CD4-positive, alpha-beta T cell treated with Interleukin-17A for 4 hours (primary cell): ENCODE results near the gene STRA8.

Experiments
- DNase-seq: peaks from one replicate; pipeline ENCODE4 v3.0.0-alpha.2; 2020; ENCODE audit warnings: mixed read lengths

The STRA8 gene

DNA sequence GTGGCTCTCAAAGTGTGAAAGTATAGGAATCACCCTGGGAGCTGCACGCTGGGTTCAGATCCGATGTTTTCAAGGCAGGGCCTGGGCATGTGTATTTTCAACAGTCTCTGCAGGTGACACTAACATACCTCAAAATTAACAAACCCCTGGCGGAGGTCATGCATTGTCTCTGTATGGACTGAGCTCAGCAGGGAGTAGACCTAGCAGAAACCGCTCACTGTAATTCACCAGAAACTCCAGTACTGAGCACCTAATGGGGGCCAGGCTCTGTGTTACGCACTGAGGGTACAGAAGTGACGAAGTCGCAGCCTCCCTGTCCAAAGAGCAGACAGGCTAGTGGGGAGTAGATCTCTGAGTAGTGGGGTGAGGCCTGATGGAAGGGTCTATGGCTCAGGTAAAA lies 5.6 kb downstream of the STRA8 start:
- DNase-seq, result no peak

DNA sequence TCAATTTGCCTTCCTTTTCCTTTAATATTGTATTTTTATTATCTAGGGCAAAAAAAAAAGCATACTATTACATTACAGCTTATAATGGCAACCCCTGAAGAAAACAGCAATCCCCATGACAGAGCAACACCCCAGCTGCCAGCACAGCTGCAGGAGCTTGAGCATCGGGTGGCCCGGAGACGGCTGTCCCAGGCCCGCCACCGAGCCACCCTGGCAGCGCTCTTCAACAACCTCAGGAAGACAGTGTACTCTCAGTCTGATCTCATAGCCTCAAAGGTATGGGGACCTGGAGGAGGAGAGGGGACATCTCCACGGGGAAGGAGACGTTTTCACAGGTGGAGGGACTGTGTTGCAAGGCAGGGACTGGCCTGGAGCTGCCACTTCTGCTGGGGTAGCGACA lies 6.8 kb downstream of the STRA8 start:
- DNase-seq, result no peak

DNA sequence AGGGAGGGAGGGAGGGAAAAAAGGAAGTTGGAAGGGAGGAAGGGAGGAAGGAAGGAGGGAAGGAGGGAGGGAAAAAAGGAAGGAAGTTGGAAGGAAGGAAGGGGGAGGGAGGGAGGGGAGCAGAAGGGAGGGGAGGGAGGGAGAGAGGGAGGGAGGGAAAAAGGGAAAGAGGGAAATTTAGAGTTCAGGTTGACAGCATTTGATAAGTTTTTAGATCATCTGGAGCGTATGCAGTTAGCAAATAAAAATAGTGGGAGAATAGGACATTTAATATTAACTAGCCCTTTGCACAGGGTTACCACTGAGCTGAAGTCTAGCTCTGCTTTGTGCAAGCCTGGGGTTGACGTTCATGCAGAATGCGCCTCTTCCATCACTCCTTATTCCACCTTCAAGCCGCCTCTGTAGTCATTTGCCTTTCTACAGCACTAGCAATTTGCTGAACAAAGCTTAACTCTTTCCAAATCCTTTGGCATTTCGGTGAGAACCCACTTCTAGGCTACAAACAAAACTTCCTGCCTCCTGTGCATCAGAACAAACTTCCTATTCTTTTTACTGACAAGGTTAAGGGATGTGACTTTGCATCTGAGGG lies 8.6 kb downstream of the STRA8 start:
- no peak for DNase-seq

DNA sequence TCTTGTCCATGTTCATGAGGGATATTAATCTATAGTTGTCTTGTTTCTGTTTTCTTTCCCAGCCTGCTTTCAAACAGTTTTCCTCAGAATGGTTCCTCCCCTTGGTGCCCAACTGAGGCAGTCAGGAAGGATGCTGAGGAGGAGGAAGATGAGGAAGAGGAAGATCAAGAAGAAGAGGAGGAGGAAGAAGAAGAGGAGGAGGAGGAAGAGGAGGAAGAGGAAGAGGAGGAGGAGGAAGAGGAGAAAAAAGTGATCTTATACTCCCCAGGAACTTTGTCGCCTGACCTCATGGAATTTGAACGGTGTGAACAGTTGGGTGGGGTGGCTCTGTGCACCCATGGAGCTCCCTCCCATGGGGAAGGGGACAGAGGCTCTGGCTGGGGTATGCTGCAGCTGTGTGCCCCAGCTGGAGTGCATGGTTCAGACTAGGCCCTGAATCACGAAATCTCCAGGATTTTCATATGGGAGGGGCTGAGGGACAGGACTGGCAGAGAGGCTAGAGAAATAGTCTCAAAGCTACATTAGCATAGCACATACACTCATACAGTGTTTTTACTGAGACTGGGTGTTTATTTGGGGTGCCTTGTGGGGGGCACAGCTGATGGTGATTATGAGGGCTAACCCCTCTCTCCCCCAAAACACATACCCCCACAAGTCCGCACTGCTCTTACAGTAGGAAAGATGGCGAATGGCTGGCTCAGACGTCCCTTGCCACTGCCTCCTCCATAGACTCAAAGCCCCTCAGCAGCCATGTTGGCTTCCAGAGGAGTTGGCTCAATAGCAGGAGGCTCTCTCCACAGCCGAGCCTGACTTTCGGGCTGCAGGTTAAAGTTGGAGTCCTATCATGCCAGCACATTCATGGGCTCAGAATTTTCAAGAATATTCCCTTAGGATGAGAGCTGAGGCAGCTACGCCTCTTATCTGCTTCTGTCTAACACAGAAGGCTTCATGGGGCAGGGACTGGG lies 11.9 kb downstream of the STRA8 start:
- no peak for DNase-seq

DNA sequence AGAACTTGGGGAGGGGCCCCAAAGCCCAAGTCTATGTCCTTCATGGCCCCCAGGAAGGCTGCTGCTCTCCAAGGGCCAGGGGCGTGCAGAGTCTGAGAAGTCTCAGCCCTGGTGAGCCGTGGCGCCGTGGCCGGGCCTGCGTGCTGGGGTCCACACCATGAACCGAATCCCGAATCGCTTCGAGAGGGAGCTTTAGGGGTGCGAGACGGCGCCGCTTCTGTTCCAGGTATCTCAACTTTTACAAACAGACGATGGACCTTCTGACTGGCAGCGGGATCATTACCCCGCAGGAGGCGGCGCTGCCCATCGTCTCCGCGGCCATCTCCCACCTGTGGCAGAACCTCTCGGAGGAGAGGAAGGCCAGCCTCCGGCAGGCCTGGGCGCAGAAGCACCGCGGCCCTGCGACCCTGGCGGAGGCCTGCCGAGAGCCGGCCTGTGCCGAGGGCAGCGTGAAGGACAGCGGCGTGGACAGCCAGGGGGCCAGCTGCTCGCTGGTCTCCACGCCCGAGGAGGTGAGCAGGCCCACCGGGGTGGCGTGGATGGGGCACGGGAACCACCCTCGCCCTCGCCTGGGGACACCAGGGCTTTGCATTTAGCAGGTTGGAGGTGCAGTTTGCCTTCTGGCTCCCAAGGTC lies 12.7 kb downstream of the STRA8 start:
- DNase-seq, result no peak

DNA sequence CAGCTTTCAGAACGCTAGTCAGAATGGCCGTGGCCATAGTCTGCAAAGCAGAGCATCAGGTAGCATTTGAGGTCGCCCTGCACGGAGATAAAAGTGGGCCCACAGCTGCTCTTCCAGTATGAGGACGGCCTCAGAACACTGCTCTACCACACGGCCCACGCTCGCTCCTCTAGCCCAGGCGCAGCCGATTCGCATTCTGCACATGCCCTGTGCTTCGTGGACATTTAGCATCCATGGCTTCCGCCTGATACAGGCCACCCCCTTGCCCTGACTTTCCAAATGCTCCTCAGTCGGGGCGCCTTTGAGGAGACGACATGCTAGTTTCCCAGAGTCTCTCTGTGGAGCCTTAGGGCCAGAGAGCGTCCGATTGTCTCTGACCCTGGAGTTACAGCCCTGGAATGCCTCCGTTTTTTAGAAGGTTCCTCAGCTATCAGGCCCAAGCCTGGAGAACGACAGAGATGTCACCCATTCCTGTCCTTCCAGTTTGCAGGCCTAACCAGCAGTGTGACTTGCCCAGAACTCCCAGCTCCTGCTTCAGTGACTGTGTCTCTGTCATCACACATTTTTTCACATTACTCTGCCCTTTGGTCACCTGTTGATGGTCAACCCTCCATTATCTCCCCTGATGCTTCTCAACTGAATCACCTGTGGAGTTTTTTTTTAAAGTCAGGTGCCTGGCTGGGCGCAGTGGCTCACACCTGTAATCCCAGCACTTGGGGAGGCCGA lies 14.3 kb downstream of the STRA8 start:
- DNase-seq, result no peak

DNA sequence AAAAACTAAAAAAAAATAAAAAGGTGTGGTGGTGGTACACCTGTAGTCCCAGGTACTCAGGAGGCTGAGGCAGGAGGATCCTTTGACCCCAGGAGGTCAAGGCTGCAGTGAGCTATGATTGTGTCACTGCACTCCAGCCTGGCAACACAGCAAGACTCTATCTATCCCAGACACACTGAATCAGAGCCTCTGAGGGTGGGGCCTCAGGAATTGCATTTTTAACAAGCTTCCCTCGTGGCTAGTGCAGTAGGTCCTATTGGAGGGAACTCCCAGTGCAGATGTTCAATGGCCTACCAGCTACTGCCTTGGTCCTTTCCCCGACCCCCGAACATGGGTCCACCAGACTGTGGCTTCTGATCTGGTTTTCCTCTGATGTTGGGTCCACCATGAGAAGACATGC lies 14.9 kb downstream of the STRA8 start:
- no peak for DNase-seq

DNA sequence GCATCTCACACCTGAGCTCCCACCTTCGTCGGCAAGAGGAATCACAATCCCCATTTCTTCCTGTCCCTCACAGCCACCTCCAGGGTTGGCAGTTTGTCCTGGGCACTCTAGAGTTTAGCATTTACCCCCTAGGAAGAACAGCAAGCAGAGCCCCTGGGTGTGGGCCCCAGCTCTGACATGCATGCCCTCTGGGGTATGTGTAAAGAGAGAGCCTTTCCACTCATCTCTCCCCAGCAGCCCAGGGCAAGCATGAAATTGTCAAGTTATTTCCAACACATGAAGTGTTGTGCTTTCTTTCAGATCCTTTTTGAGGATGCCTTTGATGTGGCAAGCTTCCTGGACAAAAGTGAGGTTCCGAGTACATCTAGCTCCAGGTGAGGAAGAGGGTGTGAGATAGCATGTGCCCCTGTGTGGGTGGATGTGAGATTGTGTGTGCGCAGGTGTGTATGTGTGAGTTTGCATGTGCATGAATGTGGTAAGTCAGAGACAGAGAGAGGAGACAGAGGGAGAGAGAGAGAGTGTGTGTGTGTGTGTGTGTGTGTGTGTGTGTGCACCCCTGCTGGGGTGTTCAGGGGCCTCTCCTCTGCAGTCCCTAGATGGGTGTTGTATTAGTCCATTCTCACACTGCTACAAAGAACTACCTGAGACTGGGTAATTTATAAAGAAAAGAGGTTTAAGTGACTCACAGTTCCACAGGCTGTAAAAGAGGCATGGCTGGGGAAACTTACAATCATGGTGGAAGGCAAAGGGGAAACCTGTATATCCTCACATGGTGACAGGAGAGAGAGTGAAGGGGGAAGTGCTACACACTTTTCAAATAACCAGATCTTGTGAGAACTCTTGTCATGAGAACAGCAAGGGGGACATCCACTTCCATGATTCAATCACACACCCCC lies 18.1 kb downstream of the STRA8 start:
- DNase-seq, result no peak

DNA sequence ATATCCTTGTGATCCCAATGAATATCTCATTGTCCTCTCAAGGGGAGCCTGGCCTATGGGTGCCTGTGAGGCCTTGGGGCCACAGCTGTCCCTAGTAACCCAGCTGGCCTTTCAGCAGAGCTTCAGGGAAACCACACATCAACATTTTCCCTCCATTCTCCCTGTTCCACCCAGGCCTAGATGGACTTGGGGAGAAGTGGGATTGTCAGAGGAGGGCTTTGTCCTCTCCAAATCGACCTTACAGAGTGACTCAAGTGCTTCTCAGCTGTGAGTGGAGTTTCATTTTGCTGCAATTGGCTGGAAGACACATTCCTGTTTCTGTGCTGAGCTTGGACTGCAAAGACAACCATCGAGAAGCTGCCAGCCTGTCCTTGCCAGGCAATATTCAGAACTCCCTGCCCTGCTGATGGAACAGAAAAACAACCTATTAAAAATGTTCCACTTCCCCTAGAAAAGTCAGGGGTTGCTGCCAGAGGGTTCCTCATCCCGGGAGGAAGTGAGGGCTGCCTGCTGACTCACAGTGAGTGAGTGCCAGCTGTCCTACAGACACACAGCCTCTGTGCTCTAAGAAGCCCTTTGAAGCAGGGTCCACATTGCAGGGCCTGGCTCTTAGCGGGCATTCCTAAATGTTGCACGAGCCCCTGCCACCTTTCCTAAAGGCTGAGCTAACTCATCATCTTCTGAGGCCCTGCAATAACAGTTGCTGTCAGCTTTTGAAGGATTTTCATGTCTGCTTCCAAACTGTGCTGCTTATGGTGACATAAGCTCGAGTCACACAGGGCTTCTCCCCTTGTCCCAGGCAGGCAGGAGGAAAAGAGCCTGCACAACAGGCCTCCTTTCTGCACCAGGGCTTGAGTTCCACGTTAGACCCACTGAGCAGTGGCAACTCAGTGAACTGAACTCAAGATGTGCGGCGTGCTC lies 20.5 kb downstream of the STRA8 start:
- no peak for DNase-seq

DNA sequence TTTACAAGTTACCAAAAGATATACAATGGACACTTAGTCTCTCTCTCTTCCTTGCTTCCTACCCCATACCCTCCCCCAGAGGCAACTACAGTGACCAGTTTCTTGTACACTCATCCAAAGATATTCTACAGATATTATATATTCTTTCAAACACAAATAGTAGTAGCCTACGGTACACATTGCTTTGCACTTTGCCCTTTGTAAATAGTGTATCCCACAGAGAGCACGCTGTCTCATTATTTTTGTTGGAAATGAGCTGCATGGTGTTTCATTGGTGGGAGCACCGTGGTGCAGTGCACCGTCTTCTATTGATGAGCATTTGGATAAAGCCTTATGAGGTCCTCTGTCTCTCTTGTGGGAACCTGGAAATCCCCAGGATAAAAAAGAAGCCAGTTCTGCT lies 24.2 kb downstream of the STRA8 start:
- DNase-seq, result no peak

DNA sequence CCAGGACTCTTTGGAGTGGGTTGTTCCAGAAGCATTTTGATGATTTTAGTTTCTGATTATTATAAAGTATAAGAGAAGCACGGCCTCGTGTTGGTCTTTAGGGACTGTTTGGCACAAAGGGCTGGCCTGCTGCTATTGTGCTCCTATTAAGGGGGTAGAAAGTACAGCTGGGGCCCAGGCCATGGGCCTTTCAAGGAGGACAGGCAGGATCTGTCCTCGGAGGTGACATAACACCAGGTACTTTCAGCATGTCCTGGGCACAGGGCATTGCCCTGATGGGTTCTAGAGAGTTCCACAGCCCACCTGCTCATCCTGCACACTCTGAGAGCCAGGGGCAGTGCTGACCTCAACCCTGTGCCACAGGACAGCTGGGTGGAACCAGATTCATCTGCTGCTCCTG lies 24.9 kb downstream of the STRA8 start:
- no peak for DNase-seq

DNA sequence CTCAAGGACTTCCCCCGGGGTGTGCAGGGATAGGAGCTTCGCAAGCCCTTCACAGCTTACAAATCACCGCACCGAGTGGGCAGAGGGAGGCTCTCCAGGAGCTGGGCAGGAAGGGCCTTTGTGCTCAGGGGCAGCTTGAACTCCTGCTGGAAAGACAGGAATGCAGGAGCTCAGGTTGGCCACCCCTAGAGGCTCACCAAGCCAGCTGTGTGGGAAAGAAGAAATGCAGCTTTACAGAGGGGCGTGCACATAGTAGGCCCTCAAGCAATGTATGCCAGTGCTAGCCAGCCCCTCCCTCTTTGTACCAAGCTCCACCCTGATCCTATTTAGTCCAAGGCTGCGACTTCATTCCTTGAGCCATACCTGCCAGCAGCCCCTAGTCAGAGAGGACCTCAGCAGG lies 26.1 kb downstream of the STRA8 start:
- DNase-seq, result no peak

DNA sequence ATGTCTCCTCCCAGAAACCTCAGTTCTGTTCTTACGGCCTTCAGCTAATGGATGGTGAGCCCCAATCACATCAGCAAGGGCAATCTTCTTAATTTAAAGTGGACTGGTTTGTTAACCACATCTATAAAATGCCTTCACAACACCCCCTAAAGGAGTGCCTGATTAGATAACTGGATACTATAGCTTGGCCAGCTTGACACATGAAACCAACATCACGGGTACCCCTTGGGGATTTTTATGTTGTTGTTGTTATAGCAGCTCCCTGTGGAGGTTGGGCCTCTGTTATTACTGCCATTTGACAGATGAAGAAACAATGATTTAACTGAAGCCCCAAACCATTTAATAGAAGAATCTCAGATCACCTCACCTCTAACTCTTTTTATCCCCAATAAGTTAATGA lies 26.8 kb downstream of the STRA8 start:
- no peak for DNase-seq

DNA sequence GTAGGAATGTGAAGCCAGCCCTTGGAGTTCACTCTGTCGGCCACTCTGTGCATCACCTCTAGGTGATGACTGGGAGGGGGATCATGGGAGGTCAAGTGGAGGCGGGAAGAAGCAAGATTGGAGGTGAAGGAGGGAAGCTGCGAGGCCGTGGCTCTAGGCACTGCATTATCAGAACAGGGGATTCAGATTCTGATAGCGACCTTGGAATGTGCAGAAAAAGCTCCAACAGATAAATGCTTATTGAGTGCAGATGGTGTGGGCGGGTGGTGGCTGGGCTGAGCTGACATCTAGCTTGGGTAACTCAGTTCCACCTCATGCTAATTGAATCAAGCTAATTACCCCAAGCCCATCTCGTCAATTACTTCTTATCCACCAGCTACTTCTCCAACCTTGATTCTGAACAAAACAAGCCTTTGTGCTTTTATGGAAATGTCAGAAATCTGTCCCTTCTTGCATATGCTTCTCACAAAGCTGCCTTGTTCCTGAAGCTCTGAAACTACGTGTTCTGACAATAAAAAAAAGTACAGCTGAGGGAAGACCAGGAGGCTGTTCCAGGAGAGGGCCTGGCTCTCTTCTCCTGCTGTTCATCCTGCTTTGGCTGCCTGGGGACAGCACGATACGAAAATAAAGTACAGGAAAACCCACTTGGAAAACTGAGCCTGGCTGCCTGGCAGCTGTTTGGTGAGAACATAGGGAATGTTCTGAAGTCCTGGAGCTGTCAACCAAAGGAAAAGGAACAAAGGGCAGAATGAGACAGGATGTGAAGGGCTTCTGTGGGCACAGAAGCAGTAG lies 27.5 kb downstream of the STRA8 start:
- no peak for DNase-seq

DNA sequence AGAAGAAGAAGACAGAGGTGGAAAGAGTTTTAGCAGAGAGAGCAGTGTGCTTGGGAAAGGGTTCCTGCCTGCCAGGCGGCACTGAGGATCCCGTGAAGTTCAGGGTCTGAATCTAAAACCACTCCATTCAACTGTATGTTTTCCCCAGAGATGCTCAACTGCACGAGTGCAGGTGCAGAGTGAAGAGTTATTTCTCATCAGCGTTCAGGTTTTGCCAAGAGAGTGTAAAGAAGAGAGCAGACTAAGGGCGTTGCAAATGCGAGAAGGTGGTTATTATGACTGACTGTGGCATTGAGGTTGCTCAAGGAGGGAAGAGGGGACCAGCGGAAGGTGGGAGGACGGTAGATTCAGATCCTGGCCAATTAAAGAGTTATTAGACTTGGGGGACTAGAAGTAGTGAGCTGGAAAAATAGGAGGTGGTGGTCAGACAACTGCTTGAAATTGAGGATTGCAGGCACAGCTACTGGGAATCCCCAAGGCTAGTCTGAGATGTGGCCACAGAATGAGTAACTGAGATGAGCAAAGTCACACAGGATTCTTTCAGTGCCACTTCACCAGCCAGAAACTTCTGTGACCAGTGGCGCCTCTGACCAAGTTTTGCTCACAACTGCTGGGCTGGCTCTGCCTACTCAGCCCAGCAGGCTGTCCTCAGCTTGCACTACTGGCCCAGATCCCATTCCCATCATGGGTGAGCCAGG lies 29.1 kb downstream of the STRA8 start:
- no peak for DNase-seq

DNA sequence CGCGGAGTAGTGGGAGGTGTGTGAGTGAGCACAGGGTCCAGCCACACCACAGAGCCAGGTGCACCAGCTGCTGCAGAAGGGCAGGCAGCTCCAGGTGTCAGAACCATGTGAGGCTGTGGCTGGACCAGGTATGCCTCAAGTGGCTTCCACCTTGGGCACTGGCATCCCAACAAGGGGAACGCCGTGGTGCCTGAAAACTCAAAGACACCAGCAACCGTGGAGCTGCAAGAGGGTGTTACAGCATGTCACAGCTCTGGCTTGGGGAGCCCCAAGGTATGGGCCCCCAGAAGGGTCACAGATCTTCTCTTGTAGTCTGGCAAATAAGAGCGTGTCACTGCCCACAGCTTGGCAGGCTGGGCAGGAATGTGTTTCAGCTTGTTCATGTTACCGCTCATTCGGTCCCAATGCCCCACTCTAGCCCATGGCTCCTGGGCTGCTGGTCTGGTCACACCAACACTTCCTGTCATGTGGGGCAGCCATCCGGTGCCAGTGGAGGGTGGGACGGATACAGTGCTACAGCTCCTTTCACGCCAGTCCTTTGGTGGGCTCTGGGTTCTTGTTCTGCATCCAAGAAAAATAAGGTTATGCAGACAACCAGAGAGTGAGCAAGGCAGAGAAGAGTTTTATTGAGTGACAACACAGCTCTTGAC lies 29.8 kb downstream of the STRA8 start:
- no peak for DNase-seq

DNA sequence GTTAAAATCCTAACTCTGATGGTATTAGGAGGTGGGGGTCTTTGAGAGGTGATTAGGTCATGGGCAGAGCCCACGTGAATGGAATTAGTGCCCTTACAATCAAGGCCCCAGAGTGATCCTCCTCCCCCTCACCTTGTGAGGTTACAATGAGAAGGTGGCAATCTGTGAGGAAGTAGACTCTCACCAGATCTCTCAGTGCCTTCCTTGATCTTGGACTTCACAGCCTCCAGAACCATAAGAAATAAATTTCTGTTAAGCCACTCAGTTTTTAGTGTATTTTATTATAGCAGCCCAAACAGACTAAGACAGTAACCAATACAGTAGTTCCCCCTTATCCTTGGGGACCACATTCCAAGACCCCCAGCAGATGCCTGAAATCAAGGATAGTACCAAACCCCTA lies 32.0 kb downstream of the STRA8 start:
- no peak for DNase-seq

DNA sequence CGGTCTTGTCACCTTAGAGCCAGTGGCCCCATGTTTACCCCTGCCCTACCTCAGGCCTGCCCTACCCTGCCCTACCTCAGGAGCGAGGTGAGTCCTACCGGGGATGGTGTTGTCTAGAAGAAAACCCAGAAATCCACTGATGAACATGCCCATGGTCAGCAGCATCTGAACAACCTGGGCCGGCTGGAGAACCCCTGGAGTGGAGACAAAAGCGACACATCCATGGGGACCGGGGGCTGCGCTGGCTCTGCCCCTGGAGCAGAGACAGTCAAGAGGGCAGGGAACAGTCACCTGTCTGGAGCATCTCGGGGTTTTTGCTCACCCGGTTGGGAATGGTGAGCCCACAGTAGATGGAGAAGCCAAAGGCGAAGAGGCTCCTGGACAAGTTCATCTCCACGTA lies 36.3 kb downstream of the STRA8 start:
- no peak for DNase-seq
